Breast epithelium (tissue), 4 donors: Measurements from ENCODE around the gene RGS3. TPM values are rescaled to one million over a fixed set of nuclear protein-coding genes. Genes with fewer than 3 reads are reported as not detected.

Experiments
- DNase-seq, 2 donors: peaks; one replicate each; pipeline ENCODE4 v3.0.0-alpha.2; 2019; ENCODE audit warnings: low spot score in 2 of 2
- H3K27ac ChIP-seq, 2 donors: fragments of 200-600 bp; sonication (generic) in 1 of 2; one replicate each; pipeline ENCODE4 v1.5.1; 2016 to 2019; ENCODE audit warnings: mild to moderate bottlenecking in 1 of 2
- H3K27me3 ChIP-seq, 2 donors: fragments of 200-600 bp; sonication (generic) in 1 of 2; one replicate each; pipeline versions ENCODE4 v1.5.1 to v1.6.0; 2017 to 2019; ENCODE audit warnings: control low read depth in 1 of 2, mild to moderate bottlenecking in 1 of 2
- H3K36me3 ChIP-seq: fragments of 200-600 bp; one replicate; pipeline ENCODE4 v1.5.1; 2019
- H3K4me1 ChIP-seq, 2 donors: fragments of 200-600 bp; sonication (generic); one replicate each; pipeline ENCODE4 v1.5.1; 2016 to 2019; ENCODE audit warnings: control low read depth in 1 of 2
- H3K4me3 ChIP-seq, 3 donors: fragments of 200-600 bp; sonication (generic); 1 replicate in 2 of 3; 2 replicates in 1 of 3; pipeline ENCODE4 v1.5.1; 2016 to 2019; ENCODE audit warnings: mild to moderate bottlenecking in 3 of 3, moderate library complexity in 2 of 3
- H3K9me3 ChIP-seq, 2 donors: fragments of 200-600 bp; sonication (generic) in 1 of 2; one replicate each; pipeline ENCODE4 v1.5.1; 2016 to 2019; ENCODE audit warnings: control low read depth in 1 of 2
- CTCF ChIP-seq, 3 donors: fragments of 450-650 bp; IDR thresholded peaks; one replicate each; pipeline ENCODE4 v1.5.1; 2016 to 2017; ENCODE audit warnings: antibody characterized with exemption in 3 of 3, mild to moderate bottlenecking in 3 of 3, moderate library complexity in 3 of 3
- POLR2A ChIP-seq: fragments of 450-650 bp; IDR thresholded peaks from one replicate; pipeline ENCODE4 v1.6.1; 2016; ENCODE audit warnings: antibody characterized with exemption, mild to moderate bottlenecking, moderate library complexity
- POLR2AphosphoS5 ChIP-seq, 3 donors: sonication (generic); formaldehyde crosslinking; IDR thresholded peaks; one replicate each; pipeline ENCODE4 v1.6.1; 2017; ENCODE audit warnings: antibody characterized with exemption in 3 of 3
- intact Hi-C: fragments of 100-400 bp; cut with DNase I; formaldehyde crosslinking; loops from one replicate; pipeline ENCODE4 v1.15.1; 2023; ENCODE audit warnings: low total_unique reads
- total RNA-seq, 3 donors: library from RNA; depleted of rRNA; stranded (reverse); fragments of >200 nt; gene quantifications; one replicate each; pipeline ENCODE4 v1.1.0, GENCODE V29; 2016

The RGS3 gene
- total RNA-seq, 3 donors from 2014 or later, result 31.7 to 49.0 (median 35.4) TPM

GRCh38 chr9:113519426-113520108 lies 56.0 kb downstream of the RGS3 start:
- H3K36me3 ChIP-seq, result no peaks in the 10 kb centered on the region
- intact Hi-C loops, result no loop called here
- no peaks in the 10 kb centered on the region for H3K4me1 ChIP-seq
- H3K9me3 ChIP-seq, result no peaks in the 10 kb centered on the region
- DNase-seq, result no peak
- H3K27ac ChIP-seq, result no peak overlapping the region
- no peak overlapping the region for H3K4me3 ChIP-seq
- no peak for TF ChIP-seq POLR2A
- TF ChIP-seq POLR2AphosphoS5 (IDR thresholded peaks at IDR 0.05), result no peak
- no peak for TF ChIP-seq CTCF (IDR thresholded peaks at IDR 0.05)
- no peaks in the 10 kb centered on the region for H3K27me3 ChIP-seq

GRCh38 chr9:113520109-113520642 lies 56.6 kb downstream of the RGS3 start:
- intact Hi-C loops, result no loop called here
- TF ChIP-seq CTCF (IDR thresholded peaks at IDR 0.05), result no peak
- no peak for TF ChIP-seq POLR2AphosphoS5 (IDR thresholded peaks at IDR 0.05)
- TF ChIP-seq POLR2A, result no peak
- H3K9me3 ChIP-seq, result no peaks in the 10 kb centered on the region
- H3K4me3 ChIP-seq, result no peak overlapping the region
- no peaks in the 10 kb centered on the region for H3K27me3 ChIP-seq
- H3K36me3 ChIP-seq, result no peaks in the 10 kb centered on the region
- no peaks in the 10 kb centered on the region for H3K4me1 ChIP-seq
- no peak for DNase-seq
- H3K27ac ChIP-seq, result no peak overlapping the region

- Histone ChIP-seq H3K4me3 (no peak overlapping the region), H3K4me1 (no peaks in the 10 kb centered on the region), H3K36me3 (no peaks in the 10 kb centered on the region), H3K27me3 (no peaks in the 10 kb centered on the region), H3K27ac (no peak overlapping the region), H3K9me3 (no peaks in the 10 kb centered on the region)
- no peak for TF ChIP-seq POLR2A
- no peak for TF ChIP-seq CTCF (IDR thresholded peaks at IDR 0.05)
- TF ChIP-seq POLR2AphosphoS5 (IDR thresholded peaks at IDR 0.05), result no peak
- intact Hi-C loops, result no loop called here
- no peak for DNase-seq
Observed at GRCh38 chr9:113521693-113522255, 58.2 kb downstream of the RGS3 start.

- no peak overlapping the region for H3K4me3 ChIP-seq
- H3K27me3 ChIP-seq, result no peaks in the 10 kb centered on the region
- no peaks in the 10 kb centered on the region for H3K36me3 ChIP-seq
- no peak for DNase-seq
- no peaks in the 10 kb centered on the region for H3K4me1 ChIP-seq
- H3K9me3 ChIP-seq, result no peaks in the 10 kb centered on the region
- H3K27ac ChIP-seq, result no peak overlapping the region
- no peak for TF ChIP-seq POLR2A
- TF ChIP-seq POLR2AphosphoS5 (IDR thresholded peaks at IDR 0.05), result no peak
- no peak for TF ChIP-seq CTCF (IDR thresholded peaks at IDR 0.05)
- intact Hi-C loops, result no loop called here
Observed at GRCh38 chr9:113522419-113522818, 58.9 kb downstream of the RGS3 start.

- Histone ChIP-seq H3K27me3 (no peaks in the 10 kb centered on the region), H3K4me3 (no peak overlapping the region), H3K36me3 (no peaks in the 10 kb centered on the region), H3K27ac (no peak overlapping the region), H3K9me3 (no peaks in the 10 kb centered on the region), H3K4me1 (no peaks in the 10 kb centered on the region)
- intact Hi-C loops, result no loop called here
- no peak for TF ChIP-seq CTCF (IDR thresholded peaks at IDR 0.05)
- no peak for TF ChIP-seq POLR2A
- TF ChIP-seq POLR2AphosphoS5 (IDR thresholded peaks at IDR 0.05), result no peak
- DNase-seq, result no peak
Observed at GRCh38 chr9:113522858-113523257, 59.3 kb downstream of the RGS3 start.
